BLaER1 treated with 17β-estradiol and CSF1 and Interleukin-3, amounts not matched to agents 10 nM and 100 nM (cell line): ENCODE data around the gene RPUSD1.

Source experiments
- H3K27ac ChIP-seq, 11 experiments: shearing (Covaris generic); formaldehyde crosslinking; 2 replicates each; pipeline ENCODE4 v1.8.1; 2022
- H3K27me3 ChIP-seq, 11 experiments: shearing (Covaris generic); formaldehyde crosslinking; 2 replicates each; pipeline ENCODE4 v1.8.1; 2022
- H3K36me3 ChIP-seq, 11 experiments: shearing (Covaris generic); formaldehyde crosslinking; 2 replicates each; pipeline ENCODE4 v1.8.1; 2022
- H3K4me1 ChIP-seq, 10 experiments: shearing (Covaris generic); formaldehyde crosslinking; 2 replicates each; pipeline ENCODE4 v1.8.1; 2022
- H3K4me2 ChIP-seq, 11 experiments: shearing (Covaris generic); formaldehyde crosslinking; 2 replicates each; pipeline ENCODE4 v1.8.1; 2022
- H3K4me3 ChIP-seq, 10 experiments: shearing (Covaris generic); formaldehyde crosslinking; 2 replicates each; pipeline ENCODE4 v1.8.1; 2022
- H3K9ac ChIP-seq, 11 experiments: shearing (Covaris generic); formaldehyde crosslinking; 2 replicates each; pipeline ENCODE4 v1.8.1; 2022
- H3K9me3 ChIP-seq, 11 experiments: shearing (Covaris generic); formaldehyde crosslinking; replicated peaks in 1 of 11; 2 replicates each; pipeline ENCODE4 v1.8.1; 2022
- H4K20me1 ChIP-seq, 11 experiments: shearing (Covaris generic); formaldehyde crosslinking; 2 replicates each; pipeline ENCODE4 v1.8.1; 2022
- Cebpa-rat ChIP-seq, 11 experiments: shearing (Covaris generic); IDR thresholded peaks; 2 replicates each; pipeline ENCODE4 v1.8.1; 2022

RPUSD1 gene

DNA sequence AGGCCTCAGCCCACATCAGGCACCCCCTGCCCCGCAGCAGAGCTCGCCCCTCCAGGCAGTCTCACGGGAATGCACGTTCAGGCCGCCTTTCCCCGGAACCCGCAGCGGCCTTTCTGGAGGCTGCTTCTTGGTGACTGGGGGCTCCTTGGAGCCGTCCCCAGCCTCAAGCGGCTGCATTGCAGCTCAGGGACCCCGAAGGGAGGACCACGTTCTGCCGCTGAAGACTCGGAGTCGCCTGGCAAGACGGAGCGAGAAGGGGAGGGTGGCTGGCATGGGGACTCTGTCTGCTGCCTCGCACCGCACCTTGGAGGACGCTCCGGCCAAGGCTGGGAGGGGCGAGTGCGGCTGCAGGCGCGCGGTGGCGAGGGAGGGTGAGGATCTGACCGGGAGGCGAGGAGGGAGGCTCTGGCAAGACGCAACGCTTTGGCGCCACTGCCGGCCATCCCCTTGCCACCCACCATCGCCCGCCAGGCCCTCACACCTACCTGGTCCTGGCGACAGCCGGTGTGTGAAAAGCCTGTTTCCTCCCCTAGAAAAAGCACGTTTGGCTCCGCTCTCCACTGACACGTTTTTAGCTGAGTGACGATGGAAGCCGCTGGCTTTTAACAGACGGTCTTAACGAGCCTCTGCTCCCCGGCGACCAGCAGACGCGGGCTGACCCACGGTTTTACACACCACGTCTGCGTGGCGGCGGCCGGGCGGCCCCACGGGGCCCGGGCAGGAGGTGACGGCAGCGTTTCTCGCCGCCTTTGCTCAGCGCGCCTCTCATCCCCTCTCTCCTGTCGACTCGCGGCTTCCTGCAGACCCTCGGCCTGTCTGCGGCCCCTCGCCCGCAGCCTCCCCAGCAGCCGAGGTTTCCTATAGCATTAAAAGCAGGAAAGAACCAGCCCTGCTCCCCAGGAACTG lies 29.1 kb upstream of the RPUSD1 start:
- no peak overlapping the region for H3K4me3 ChIP-seq
- H3K27me3 ChIP-seq = peaks cover 14 to 61% (median 20%) of the 10 kb centered on the region in 11 experiments
- peak overlapping the region in 7 of 11 experiments; percentile 13 to 84 (median 76); a peak in 11 of 22 replicates for H3K4me2 ChIP-seq
- H3K4me1 ChIP-seq = peaks cover 0 to 87% (median 65%) of the 10 kb centered on the region in 10 experiments; a peak in 18 of 20 replicates
- H3K27ac ChIP-seq = no peak overlapping the region
- H3K9me3 ChIP-seq = peaks cover 0 to 23% (median 10%) of the 10 kb centered on the region in 11 experiments; a peak in 15 of 22 replicates
- no peak for TF ChIP-seq Cebpa-rat (IDR thresholded peaks at IDR 0.05)
- H4K20me1 ChIP-seq = peaks cover 0 to 9% (median 0%) of the 10 kb centered on the region in 11 experiments; a peak in 4 of 22 replicates
- no peaks in the 10 kb centered on the region for H3K36me3 ChIP-seq
- H3K9ac ChIP-seq = no peak overlapping the region

GRCh38 chr16:815861-816260 lies 27.7 kb upstream of the RPUSD1 start:
- peak overlapping the region in 9 of 11 experiments; percentile 18 to 84 (median 67); a peak in 16 of 22 replicates for H3K4me2 ChIP-seq
- peaks cover 19 to 70% (median 31%) of the 10 kb centered on the region in 11 experiments for H3K27me3 ChIP-seq
- H3K36me3 ChIP-seq = no peaks in the 10 kb centered on the region
- no peak overlapping the region for H3K4me3 ChIP-seq
- H3K9ac ChIP-seq = no peak overlapping the region
- no peak for TF ChIP-seq Cebpa-rat (IDR thresholded peaks at IDR 0.05)
- H3K4me1 ChIP-seq = peaks cover 0 to 75% (median 60%) of the 10 kb centered on the region in 10 experiments; a peak in 18 of 20 replicates
- no peak overlapping the region for H3K27ac ChIP-seq
- H3K9me3 ChIP-seq = peaks cover 0 to 23% (median 10%) of the 10 kb centered on the region in 11 experiments; a peak in 15 of 22 replicates
- peaks cover 0 to 11% (median 0%) of the 10 kb centered on the region in 11 experiments; a peak in 5 of 22 replicates for H4K20me1 ChIP-seq

- Histone ChIP-seq H3K27me3 (peaks cover 28 to 70% (median 40%) of the 10 kb centered on the region in 11 experiments), H3K27ac (no peak overlapping the region), H3K9ac (no peak overlapping the region), H4K20me1 (peaks cover 0 to 14% (median 0%) of the 10 kb centered on the region in 11 experiments; a peak in 5 of 22 replicates), H3K4me2 (peak overlapping the region in 6 of 11 experiments; percentile 40 to 82 (median 78); a peak in 6 of 22 replicates), H3K4me1 (peaks cover 0 to 66% (median 51%) of the 10 kb centered on the region in 10 experiments; a peak in 18 of 20 replicates), H3K4me3 (no peak overlapping the region), H3K36me3 (no peaks in the 10 kb centered on the region), H3K9me3 (peaks cover 0 to 23% (median 10%) of the 10 kb centered on the region in 11 experiments; a peak in 15 of 22 replicates)
- no peak for TF ChIP-seq Cebpa-rat (IDR thresholded peaks at IDR 0.05)
These were observed 26.8 kb upstream of the RPUSD1 start for GRCh38 chr16:814974-815373.

DNA sequence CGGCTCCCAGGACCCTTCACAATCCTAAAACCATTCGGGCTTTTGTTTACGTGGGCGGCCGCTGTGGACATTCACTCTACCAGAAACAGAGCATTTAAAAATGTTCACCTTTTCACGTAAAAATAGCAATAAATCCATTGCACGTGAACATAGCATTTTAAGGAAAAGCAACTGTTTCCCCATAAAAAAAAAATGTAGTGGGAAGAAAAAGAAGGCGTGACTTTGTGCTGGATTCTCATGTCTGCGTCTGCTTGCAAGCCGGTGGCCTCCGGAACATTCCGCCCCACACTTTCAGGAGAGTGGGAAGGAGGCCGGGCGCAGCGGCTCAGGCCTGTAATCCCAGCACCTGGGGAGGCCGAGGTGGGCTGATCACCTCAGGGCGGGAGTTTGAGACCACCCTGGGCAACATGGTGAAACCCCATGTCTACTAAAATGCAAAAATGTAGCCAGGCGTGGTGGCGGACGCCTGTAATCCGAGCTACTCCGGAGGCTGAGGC lies 25.8 kb upstream of the RPUSD1 start:
- Histone ChIP-seq H3K4me1 (peaks cover 0 to 63% (median 49%) of the 10 kb centered on the region in 10 experiments; a peak in 15 of 20 replicates), H3K4me2 (peak overlapping the region; percentile 62 to 82 (median 76)), H4K20me1 (peaks cover 0 to 14% (median 0%) of the 10 kb centered on the region in 11 experiments; a peak in 2 of 22 replicates), H3K9me3 (peaks cover 0 to 29% (median 12%) of the 10 kb centered on the region in 11 experiments; a peak in 15 of 22 replicates), H3K36me3 (no peaks in the 10 kb centered on the region), H3K4me3 (no peak overlapping the region), H3K9ac (peak overlapping the region in 3 of 11 experiments; percentile 4 to 38 (median 30); a peak in 2 of 22 replicates), H3K27me3 (peaks cover 38 to 70% (median 50%) of the 10 kb centered on the region in 11 experiments), H3K27ac (no peak overlapping the region)
- TF ChIP-seq Cebpa-rat (IDR thresholded peaks at IDR 0.05) = no peak

DNA sequence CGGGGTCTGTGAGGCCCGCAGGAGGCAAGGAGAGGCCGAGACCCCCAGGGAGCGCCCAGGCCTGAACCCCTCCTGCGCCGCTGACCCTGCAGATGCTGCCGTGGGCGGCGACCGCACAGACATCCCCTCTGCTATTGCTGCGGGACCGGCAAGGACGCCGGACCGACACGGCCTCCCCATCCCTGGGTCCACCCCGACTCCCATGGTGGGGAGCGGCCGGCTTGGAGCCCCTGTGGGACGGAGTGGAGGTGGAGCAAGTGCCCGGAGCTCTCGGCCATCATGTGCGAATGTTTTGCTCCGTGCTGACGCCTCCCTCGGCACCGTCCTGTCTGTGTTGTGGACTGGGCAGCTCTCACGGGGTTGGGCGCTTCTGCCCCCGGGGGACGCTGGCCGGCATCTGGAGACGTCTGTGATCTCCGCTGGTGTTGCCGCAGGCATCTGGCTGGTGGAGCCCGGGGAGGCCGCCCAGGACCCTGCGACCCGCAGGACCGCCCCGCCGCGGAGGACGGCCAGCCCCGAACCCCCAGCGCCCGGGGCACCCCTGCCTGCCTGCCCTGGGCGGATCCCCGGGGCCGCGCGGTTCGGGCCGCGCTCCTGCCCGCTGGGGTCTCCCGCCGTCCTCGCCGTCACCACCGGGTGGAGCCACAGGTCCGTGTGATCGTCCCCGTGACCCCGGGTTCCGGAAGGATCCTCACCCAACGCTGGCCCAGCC lies 25.2 kb upstream of the RPUSD1 start:
- Histone ChIP-seq H3K9me3 (peaks cover 0 to 28% (median 8%) of the 10 kb centered on the region in 11 experiments; a peak in 14 of 22 replicates), H3K4me1 (peaks cover 0 to 63% (median 47%) of the 10 kb centered on the region in 10 experiments; a peak in 15 of 20 replicates), H3K4me2 (peak overlapping the region; percentile 62 to 82 (median 76)), H3K4me3 (peak overlapping the region in 2 of 10 experiments; percentile 22 to 37; a peak in 2 of 20 replicates), H3K27me3 (peaks cover 44 to 74% (median 56%) of the 10 kb centered on the region in 11 experiments), H3K9ac (peak overlapping the region in 6 of 11 experiments; percentile 30 to 46 (median 39); a peak in 6 of 22 replicates), H3K36me3 (no peaks in the 10 kb centered on the region), H3K27ac (no peak overlapping the region), H4K20me1 (peaks cover 0 to 14% (median 0%) of the 10 kb centered on the region in 11 experiments; a peak in 2 of 22 replicates)
- no peak for TF ChIP-seq Cebpa-rat (IDR thresholded peaks at IDR 0.05)

- Histone ChIP-seq H3K27me3 (peaks cover 90 to 100% (median 97%) of the 10 kb centered on the region in 11 experiments), H4K20me1 (peaks cover 0 to 21% (median 5%) of the 10 kb centered on the region in 11 experiments; a peak in 9 of 22 replicates), H3K27ac (no peak overlapping the region), H3K4me1 (peaks cover 7 to 30% (median 21%) of the 10 kb centered on the region in 10 experiments; a peak in 17 of 20 replicates), H3K9ac (no peak overlapping the region), H3K4me2 (peak overlapping the region; percentile 61 to 92 (median 73); a peak in 21 of 22 replicates), H3K36me3 (no peaks in the 10 kb centered on the region), H3K4me3 (peak overlapping the region in 9 of 10 experiments; percentile 50 to 69 (median 59); a peak in 19 of 20 replicates), H3K9me3 (peaks cover 0 to 17% (median 7%) of the 10 kb centered on the region in 11 experiments; a peak in 8 of 22 replicates)
- TF ChIP-seq Cebpa-rat (IDR thresholded peaks at IDR 0.05) = no peak
These were observed 19.9 kb upstream of the RPUSD1 start for GRCh38 chr16:808085-808386.

- Histone ChIP-seq H3K4me3 (peak overlapping the region; percentile 47 to 69 (median 58)), H3K4me2 (peak overlapping the region; percentile 61 to 92 (median 73)), H4K20me1 (peaks cover 0 to 21% (median 10%) of the 10 kb centered on the region in 11 experiments; a peak in 10 of 22 replicates), H3K9ac (peak overlapping the region; percentile 32 to 88 (median 59); a peak in 20 of 22 replicates), H3K27me3 (peaks cover 90 to 100% (median 97%) of the 10 kb centered on the region in 11 experiments), H3K4me1 (peaks cover 7 to 31% (median 21%) of the 10 kb centered on the region in 10 experiments; a peak in 17 of 20 replicates), H3K9me3 (peaks cover 0 to 17% (median 7%) of the 10 kb centered on the region in 11 experiments; a peak in 8 of 22 replicates), H3K36me3 (no peaks in the 10 kb centered on the region), H3K27ac (peak overlapping the region in 8 of 11 experiments; percentile 5 to 86 (median 68); a peak in 15 of 22 replicates)
- no peak for TF ChIP-seq Cebpa-rat (IDR thresholded peaks at IDR 0.05)
These were observed 19.3 kb upstream of the RPUSD1 start for GRCh38 chr16:807347-808084.
